SK-N-SH treated with all-trans-retinoic acid at 6 μM for 48 hours (cell line): ENCODE results near the gene NEAT1.
A peak's percentile ranks its signal among the peaks of the same experiment; 100 is the strongest.

Experiments used
- ATAC-seq: fragments of 200-7000 bp; cut with Tn5 transposase; 3 replicates; pipeline ENCODE4 v1.9.1; 2020; ENCODE audit warnings: mild to moderate bottlenecking, moderate library complexity
- ARNTL ChIP-seq: fragments of 450-650 bp; formaldehyde crosslinking; IDR thresholded peaks from 2 replicates; pipeline ENCODE4 v1.5.0; 2020; ENCODE audit warnings: low read depth, mild to moderate bottlenecking, moderate library complexity, borderline replicate concordance
- ESRRG ChIP-seq: fragments of 250-450 bp; sonication (Bioruptor Pico); IDR thresholded peaks from 2 replicates; pipeline ENCODE4 v1.6.1; 2021; ENCODE audit warnings: mild to moderate bottlenecking
- GLIS3 ChIP-seq: fragments of 250-450 bp; sonication (Bioruptor Pico); IDR thresholded peaks from 2 replicates; pipeline ENCODE4 v1.5.0; 2020; ENCODE audit warnings: mild to moderate bottlenecking, moderate library complexity
- OSR1 ChIP-seq: fragments of 250-450 bp; sonication (Bioruptor Pico); IDR thresholded peaks from 2 replicates; pipeline ENCODE4 v1.8.0; 2022; ENCODE audit warnings: moderate library complexity, mild to moderate bottlenecking, inconsistent platforms
- PPARA ChIP-seq: fragments of 250-450 bp; sonication (Bioruptor Pico); IDR thresholded peaks from 2 replicates; pipeline ENCODE4 v1.5.0; 2020; ENCODE audit warnings: mild to moderate bottlenecking, borderline replicate concordance
- RARB ChIP-seq: fragments of 250-450 bp; sonication (Bioruptor Pico); IDR thresholded peaks from 2 replicates; pipeline ENCODE4 v1.8.0; 2021; ENCODE audit warnings: mild to moderate bottlenecking, moderate library complexity
- TCF4 ChIP-seq: fragments of 250-450 bp; sonication (Bioruptor Pico); IDR thresholded peaks from 2 replicates; pipeline ENCODE4 v1.8.0; 2021; ENCODE audit warnings: mild to moderate bottlenecking, moderate library complexity, borderline replicate concordance
- TOX ChIP-seq: fragments of 250-450 bp; sonication (Bioruptor Pico); IDR thresholded peaks from 2 replicates; pipeline ENCODE4 v1.8.0; 2021; ENCODE audit warnings: mild to moderate bottlenecking, moderate library complexity, borderline replicate concordance
- ZFP3 ChIP-seq: fragments of 250-450 bp; sonication (Bioruptor Pico); IDR thresholded peaks from 2 replicates; pipeline ENCODE4 v1.5.0; 2020; ENCODE audit warnings: mild to moderate bottlenecking, moderate library complexity
- ZFP30 ChIP-seq: fragments of 450-650 bp; formaldehyde crosslinking; IDR thresholded peaks from 2 replicates; pipeline ENCODE4 v1.5.0; 2022; ENCODE audit warnings: mild to moderate bottlenecking, moderate library complexity
- ZNF565 ChIP-seq: fragments of 450-650 bp; formaldehyde crosslinking; conservative IDR thresholded peaks from 2 replicates; pipeline ENCODE4 v1.5.0; 2020; ENCODE audit warnings: low read depth, mild to moderate bottlenecking, moderate library complexity
- ZNF70 ChIP-seq: fragments of 450-650 bp; formaldehyde crosslinking; IDR thresholded peaks from 2 replicates; pipeline ENCODE4 v1.5.0; 2020; ENCODE audit warnings: mild to moderate bottlenecking, moderate library complexity
- ZNF8 ChIP-seq: fragments of 450-650 bp; formaldehyde crosslinking; IDR thresholded peaks from 2 replicates; pipeline ENCODE4 v1.5.0; 2020; ENCODE audit warnings: mild to moderate bottlenecking, moderate library complexity
- TF ChIP-seq, protein P1 (sequence below): fragments of 250-450 bp; sonication (Bioruptor Pico); IDR thresholded peaks from 2 replicates; pipeline ENCODE4 v1.5.0; 2020; ENCODE audit warnings: mild to moderate bottlenecking, moderate library complexity
- TF ChIP-seq, protein P2 (sequence below): fragments of 250-450 bp; sonication (Bioruptor Pico); IDR thresholded peaks from 2 replicates; pipeline ENCODE4 v1.8.0; 2021; ENCODE audit warnings: low read depth, mild to moderate bottlenecking, moderate library complexity, borderline replicate concordance
- TF ChIP-seq, protein P3 (sequence below): fragments of 250-450 bp; sonication (Bioruptor Pico); IDR thresholded peaks from 2 replicates; pipeline ENCODE4 v1.5.1; 2021; ENCODE audit warnings: mild to moderate bottlenecking, moderate library complexity
- TF ChIP-seq, protein P4 (sequence below): fragments of 250-450 bp; sonication (Bioruptor Pico); IDR thresholded peaks from 2 replicates; pipeline ENCODE4 v1.5.1; 2020; ENCODE audit warnings: low read depth, mild to moderate bottlenecking, moderate library complexity
- TF ChIP-seq, protein P5 (sequence below): fragments of 250-450 bp; sonication (Bioruptor Pico); IDR thresholded peaks from 2 replicates; pipeline ENCODE4 v1.8.0; 2020; ENCODE audit warnings: mild to moderate bottlenecking, moderate library complexity, borderline replicate concordance

The NEAT1 gene

DNA sequence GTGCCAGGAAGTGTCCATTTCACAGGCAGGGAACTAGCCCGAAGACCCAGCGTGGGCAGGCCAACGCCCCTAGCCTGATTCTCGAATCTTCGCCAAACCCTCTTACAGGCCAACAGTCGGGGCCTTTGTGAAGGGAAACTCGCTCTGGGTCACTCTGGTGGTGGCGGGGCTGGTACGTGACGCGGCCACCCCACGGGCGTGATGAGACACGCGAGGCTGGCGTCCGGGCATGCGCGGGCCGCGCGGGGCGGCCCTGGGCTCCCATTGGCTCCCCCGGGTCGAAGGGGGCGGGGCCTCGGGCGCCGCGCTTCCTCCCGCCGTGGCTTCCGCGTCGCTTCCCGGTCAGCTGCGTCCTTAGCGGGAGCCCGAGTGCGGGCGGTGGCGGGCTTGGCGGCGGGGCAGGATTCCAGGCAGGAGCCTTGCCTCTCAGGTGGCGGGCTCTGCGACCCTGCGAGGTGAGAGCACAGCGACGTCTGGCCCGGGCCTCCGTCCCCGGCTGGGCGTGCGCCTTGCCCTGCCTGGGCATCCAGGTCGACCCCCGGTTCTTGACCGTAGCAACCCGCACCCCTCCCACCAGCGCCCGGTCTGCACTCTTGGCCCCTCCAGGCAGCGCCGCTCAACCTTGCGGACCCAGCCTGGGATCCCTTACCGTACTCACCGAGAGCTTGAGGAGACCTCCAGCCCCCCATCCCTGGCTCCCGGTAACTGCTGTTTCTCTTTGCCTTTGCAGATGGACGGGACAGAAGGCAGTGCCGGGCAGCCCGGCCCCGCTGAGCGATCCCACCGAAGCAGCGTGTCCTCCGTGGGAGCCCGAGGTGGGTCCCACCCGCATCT, 36.1 kb upstream of the NEAT1 start, which contains the start of gene FRMD8:
Gene FRMD8, plus strand, starts transcription at position 331 of the 834 bp plus-strand sequence. Its CDS starts 400 bp downstream, at position 731.
- peak; percentile 70; the same call in 1 of the 2 replicates for TF ChIP-seq ZFP3 (CRISPR knock-in tag)
- no peak for TF ChIP-seq GLIS3 (CRISPR knock-in tag)
- TF ChIP-seq, protein P1, sequence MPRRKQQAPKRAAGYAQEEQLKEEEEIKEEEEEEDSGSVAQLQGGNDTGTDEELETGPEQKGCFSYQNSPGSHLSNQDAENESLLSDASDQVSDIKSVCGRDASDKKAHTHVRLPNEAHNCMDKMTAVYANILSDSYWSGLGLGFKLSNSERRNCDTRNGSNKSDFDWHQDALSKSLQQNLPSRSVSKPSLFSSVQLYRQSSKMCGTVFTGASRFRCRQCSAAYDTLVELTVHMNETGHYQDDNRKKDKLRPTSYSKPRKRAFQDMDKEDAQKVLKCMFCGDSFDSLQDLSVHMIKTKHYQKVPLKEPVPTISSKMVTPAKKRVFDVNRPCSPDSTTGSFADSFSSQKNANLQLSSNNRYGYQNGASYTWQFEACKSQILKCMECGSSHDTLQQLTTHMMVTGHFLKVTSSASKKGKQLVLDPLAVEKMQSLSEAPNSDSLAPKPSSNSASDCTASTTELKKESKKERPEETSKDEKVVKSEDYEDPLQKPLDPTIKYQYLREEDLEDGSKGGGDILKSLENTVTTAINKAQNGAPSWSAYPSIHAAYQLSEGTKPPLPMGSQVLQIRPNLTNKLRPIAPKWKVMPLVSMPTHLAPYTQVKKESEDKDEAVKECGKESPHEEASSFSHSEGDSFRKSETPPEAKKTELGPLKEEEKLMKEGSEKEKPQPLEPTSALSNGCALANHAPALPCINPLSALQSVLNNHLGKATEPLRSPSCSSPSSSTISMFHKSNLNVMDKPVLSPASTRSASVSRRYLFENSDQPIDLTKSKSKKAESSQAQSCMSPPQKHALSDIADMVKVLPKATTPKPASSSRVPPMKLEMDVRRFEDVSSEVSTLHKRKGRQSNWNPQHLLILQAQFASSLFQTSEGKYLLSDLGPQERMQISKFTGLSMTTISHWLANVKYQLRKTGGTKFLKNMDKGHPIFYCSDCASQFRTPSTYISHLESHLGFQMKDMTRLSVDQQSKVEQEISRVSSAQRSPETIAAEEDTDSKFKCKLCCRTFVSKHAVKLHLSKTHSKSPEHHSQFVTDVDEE (CRISPR knock-in tag), result peak; percentile 79; the same call in 1 of the 2 replicates
- ATAC-seq, result peak; percentile 62

DNA sequence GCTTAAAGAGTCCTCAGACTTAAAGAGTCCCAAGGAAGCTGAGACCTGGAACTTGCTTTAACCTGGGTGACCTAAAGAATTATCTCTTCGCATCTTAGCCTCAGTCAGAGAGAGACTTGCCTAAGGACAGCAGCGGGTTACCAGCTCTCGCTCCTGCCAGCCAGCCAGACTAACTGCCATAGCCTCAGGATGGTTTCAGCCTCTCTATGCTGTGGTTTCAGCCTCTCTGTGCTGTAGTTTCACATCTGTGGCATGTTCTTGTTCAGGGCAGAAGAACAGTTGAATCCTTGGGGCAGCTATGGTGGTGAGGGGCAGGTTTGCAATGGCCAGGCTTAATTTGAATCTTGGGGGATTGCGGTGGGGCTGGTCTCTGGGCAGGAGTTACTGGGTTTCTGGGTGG, 33.9 kb upstream of the NEAT1 start:
- TF ChIP-seq ZNF70 (CRISPR knock-in tag) (no peak), TOX (CRISPR knock-in tag) (no peak), TCF4 (CRISPR knock-in tag) (no peak)
- ATAC-seq, result no peak

DNA sequence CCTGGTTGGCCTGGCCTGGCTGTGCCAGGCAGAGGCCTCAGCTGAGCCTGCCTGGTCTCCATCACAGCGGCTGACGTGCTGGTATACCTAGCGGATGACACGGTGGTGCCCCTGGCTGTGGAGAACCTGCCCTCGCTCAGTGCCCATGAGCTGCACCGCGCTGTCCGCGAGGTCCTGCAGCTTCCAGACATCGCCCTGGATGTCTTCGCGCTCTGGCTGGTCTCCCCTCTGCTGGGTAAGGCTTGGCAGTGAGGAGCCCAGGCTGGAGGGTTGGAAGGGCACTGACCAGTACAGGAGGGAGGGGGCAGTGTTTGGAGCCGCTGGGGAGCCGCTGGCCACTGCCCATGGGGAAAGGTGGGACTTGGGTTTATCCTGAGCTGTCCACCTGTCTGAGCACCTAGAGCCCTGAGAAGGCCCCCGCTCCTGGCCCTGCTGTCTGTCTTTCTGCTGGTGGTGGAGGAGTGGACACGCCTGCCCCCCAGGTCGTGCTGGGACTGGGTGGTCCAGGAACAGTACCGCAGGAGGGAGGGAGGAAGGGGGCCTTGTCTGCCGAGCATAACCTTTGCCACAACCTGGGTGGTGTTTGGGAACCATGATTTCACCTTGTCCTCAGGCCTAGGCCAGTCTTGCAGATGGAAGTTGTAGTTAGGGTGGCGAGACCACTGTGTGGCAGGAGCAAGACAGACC, 33.2 kb upstream of the NEAT1 start:
- no peak for ATAC-seq
- no peak for TF ChIP-seq PPARA (CRISPR knock-in tag)

DNA sequence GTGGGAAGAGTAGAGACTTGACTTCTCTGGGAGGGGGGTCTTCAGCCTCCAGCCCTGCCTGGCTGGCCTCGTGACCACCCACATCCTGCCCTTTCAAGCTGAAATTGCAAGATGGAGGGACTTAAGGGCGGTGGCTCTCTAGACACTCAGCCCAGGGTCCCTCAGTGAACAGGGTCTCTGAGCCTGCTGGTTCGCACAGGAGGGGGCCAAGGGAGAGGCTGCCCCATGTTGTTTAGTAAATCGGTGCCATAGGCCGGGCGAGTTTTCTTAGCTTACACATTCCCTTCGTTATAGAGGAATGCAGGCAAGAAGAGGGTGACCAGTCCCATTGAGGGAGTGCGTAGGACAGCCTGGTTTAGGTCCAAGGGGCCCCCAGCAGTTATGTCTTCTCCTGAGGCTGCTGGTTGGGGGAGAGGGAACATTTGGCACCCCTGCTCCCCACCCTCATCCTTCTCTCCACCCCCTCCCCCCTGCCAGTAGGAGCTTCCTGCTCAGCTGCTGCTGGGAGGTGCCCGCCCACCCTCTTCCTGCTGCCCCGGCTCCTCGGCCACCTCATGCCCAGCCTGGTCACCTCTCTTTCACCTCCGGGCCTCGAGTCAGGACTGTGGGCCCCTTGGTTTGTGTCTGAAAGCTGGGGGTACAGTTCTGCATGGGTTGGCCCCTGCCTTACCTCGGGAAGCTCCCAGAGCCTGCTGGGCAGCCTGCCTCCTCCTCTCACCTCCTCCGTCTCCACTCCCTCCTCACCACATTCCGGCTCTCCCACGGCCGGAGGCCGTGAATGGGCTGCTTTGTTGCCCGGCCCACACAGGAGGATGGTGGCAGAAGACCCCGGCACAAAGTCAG, 32.3 kb upstream of the NEAT1 start:
- ATAC-seq, result 0 out of 3 replicates have a peak, but pooled peaks have one; percentile 2
- TF ChIP-seq ZFP30 (no peak), ARNTL (no peak)
- TF ChIP-seq, protein P2, sequence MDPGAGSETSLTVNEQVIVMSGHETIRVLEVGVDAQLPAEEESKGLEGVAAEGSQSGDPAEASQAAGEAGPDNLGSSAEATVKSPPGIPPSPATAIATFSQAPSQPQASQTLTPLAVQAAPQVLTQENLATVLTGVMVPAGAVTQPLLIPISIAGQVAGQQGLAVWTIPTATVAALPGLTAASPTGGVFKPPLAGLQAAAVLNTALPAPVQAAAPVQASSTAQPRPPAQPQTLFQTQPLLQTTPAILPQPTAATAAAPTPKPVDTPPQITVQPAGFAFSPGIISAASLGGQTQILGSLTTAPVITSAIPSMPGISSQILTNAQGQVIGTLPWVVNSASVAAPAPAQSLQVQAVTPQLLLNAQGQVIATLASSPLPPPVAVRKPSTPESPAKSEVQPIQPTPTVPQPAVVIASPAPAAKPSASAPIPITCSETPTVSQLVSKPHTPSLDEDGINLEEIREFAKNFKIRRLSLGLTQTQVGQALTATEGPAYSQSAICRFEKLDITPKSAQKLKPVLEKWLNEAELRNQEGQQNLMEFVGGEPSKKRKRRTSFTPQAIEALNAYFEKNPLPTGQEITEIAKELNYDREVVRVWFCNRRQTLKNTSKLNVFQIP (CRISPR knock-in tag), result no peak
- TF ChIP-seq, all 23 proteins: peak for 0

GRCh38 chr11:65390996-65391395, 31.6 kb upstream of the NEAT1 start:
- peak; percentile 28 for ATAC-seq
- TF ChIP-seq, protein P3, sequence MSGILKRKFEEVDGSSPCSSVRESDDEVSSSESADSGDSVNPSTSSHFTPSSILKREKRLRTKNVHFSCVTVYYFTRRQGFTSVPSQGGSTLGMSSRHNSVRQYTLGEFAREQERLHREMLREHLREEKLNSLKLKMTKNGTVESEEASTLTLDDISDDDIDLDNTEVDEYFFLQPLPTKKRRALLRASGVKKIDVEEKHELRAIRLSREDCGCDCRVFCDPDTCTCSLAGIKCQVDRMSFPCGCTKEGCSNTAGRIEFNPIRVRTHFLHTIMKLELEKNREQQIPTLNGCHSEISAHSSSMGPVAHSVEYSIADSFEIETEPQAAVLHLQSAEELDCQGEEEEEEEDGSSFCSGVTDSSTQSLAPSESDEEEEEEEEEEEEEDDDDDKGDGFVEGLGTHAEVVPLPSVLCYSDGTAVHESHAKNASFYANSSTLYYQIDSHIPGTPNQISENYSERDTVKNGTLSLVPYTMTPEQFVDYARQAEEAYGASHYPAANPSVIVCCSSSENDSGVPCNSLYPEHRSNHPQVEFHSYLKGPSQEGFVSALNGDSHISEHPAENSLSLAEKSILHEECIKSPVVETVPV (CRISPR knock-in tag), result no peak
- no peak for TF ChIP-seq ZFP30
- TF ChIP-seq TOX (CRISPR knock-in tag), result no peak
- TF ChIP-seq, protein P4, sequence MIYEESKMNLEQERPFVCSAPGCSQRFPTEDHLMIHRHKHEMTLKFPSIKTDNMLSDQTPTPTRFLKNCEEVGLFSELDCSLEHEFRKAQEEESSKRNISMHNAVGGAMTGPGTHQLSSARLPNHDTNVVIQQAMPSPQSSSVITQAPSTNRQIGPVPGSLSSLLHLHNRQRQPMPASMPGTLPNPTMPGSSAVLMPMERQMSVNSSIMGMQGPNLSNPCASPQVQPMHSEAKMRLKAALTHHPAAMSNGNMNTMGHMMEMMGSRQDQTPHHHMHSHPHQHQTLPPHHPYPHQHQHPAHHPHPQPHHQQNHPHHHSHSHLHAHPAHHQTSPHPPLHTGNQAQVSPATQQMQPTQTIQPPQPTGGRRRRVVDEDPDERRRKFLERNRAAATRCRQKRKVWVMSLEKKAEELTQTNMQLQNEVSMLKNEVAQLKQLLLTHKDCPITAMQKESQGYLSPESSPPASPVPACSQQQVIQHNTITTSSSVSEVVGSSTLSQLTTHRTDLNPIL, result no peak
- no peak for TF ChIP-seq TCF4 (CRISPR knock-in tag)
- no peak for TF ChIP-seq OSR1 (CRISPR knock-in tag)
- TF ChIP-seq, protein P1 (CRISPR knock-in tag), result no peak
- TF ChIP-seq, protein P5, sequence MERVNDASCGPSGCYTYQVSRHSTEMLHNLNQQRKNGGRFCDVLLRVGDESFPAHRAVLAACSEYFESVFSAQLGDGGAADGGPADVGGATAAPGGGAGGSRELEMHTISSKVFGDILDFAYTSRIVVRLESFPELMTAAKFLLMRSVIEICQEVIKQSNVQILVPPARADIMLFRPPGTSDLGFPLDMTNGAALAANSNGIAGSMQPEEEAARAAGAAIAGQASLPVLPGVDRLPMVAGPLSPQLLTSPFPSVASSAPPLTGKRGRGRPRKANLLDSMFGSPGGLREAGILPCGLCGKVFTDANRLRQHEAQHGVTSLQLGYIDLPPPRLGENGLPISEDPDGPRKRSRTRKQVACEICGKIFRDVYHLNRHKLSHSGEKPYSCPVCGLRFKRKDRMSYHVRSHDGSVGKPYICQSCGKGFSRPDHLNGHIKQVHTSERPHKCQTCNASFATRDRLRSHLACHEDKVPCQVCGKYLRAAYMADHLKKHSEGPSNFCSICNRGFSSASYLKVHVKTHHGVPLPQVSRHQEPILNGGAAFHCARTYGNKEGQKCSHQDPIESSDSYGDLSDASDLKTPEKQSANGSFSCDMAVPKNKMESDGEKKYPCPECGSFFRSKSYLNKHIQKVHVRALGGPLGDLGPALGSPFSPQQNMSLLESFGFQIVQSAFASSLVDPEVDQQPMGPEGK (CRISPR knock-in tag), result no peak
- no peak for TF ChIP-seq PPARA (CRISPR knock-in tag)
- TF ChIP-seq ESRRG (CRISPR knock-in tag), result no peak
- no peak for TF ChIP-seq ARNTL
- TF ChIP-seq ZNF565 (CRISPR knock-in tag), result no peak
- TF ChIP-seq ZNF8 (CRISPR knock-in tag), result no peak
- TF ChIP-seq RARB, result no peak
